Right atrium auricular region (tissue), 2 donors: ENCODE results near the gene NBL1. TPM values are rescaled to one million over a fixed set of nuclear protein-coding genes. Genes with fewer than 3 reads are reported as not detected.

Source experiments
- DNase-seq: peaks from one replicate; pipeline ENCODE4 v3.0.0-alpha.2; 2019; ENCODE audit warnings: low spot score
- H3K27ac ChIP-seq, 2 donors: fragments of 200-600 bp; sonication (generic); 1 replicate in 1 of 2; 2 replicates in 1 of 2; pipeline ENCODE4 v1.5.1; 2016 to 2019
- H3K27me3 ChIP-seq, 2 donors: fragments of 200-600 bp; sonication (generic); one replicate each; pipeline versions ENCODE4 v1.5.1 to v1.6.0; 2017 to 2019
- H3K36me3 ChIP-seq: fragments of 200-600 bp; sonication (generic); one replicate; pipeline ENCODE4 v1.5.1; 2016
- H3K4me1 ChIP-seq, 2 donors: fragments of 200-600 bp; sonication (generic); one replicate each; pipeline versions ENCODE4 v1.5.1 to v1.6.0; 2017 to 2019
- H3K4me3 ChIP-seq, 2 donors: fragments of 200-600 bp; sonication (generic); 1 replicate in 1 of 2; 2 replicates in 1 of 2; pipeline ENCODE4 v1.5.1; 2017 to 2019; ENCODE audit warnings: mild to moderate bottlenecking in 1 of 2, moderate library complexity in 1 of 2
- H3K9me3 ChIP-seq, 2 donors: fragments of 200-600 bp; sonication (generic); one replicate each; pipeline ENCODE4 v1.5.1; 2019
- total RNA-seq, 2 donors: library from RNA; depleted of rRNA; stranded (reverse); fragments of >200 nt; gene quantifications; one replicate each; pipeline ENCODE4 v1.1.0, GENCODE V29; 2016
- TF ChIP-seq, protein P1 (sequence below), 2 donors: fragments of 200-600 bp; sonication (generic); IDR thresholded peaks; one replicate each; pipeline ENCODE4 v1.5.1; 2019; ENCODE audit warnings: antibody characterized with exemption in 2 of 2

Gene NBL1, protein sequence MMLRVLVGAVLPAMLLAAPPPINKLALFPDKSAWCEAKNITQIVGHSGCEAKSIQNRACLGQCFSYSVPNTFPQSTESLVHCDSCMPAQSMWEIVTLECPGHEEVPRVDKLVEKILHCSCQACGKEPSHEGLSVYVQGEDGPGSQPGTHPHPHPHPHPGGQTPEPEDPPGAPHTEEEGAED
- total RNA-seq = 10 to 100 TPM; 19.5 to 57.2 TPM

DNA sequence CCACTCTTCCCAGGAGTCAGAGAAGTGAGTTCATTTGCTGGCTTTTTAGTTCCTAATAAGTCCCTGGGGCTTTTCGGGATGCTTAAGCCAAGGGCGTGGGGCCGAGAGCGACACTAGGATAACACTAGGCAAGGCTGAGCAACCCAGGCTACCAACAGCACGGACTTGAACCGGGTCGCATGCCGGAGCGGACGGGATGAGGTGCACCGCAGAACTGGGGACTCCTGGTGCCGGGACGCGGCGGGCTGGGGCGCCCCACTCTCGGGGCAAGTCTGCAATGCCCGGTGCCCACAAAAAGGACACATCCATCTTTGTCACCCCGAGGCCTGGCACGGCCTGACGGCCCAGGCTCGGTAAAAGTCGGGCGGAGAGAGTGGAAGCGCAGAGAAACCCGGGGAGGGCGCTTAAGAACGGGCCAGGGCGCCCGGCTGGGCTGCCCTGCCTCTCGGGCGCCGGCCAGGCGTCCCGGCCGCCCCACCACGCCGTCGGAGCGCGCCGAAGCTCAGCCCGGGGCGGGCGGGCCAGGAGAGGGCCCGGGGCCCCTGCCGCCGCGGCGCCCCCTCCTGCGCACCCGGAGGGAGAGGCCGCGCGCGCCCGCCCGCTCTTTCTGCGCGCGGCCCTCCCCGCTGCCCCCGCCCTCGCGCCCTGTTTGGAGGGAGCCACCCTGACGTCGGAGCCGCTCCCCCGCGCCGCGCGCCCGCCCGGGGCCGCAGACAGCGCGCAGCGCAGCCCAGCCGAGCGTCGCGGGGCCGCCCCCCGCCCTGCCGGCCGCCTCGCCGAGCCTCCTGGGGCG is at the start of gene NBL1:
NBL1 (plus strand) TSS at position 710 of the 793 bp plus-strand sequence. CDS start 10,720 bp downstream, outside the sequence.
- H3K27ac ChIP-seq = peak within 1 kb of the TSS; percentile 81 to 92
- no peaks in the 10 kb centered on the region for H3K9me3 ChIP-seq
- TF ChIP-seq, protein P1, sequence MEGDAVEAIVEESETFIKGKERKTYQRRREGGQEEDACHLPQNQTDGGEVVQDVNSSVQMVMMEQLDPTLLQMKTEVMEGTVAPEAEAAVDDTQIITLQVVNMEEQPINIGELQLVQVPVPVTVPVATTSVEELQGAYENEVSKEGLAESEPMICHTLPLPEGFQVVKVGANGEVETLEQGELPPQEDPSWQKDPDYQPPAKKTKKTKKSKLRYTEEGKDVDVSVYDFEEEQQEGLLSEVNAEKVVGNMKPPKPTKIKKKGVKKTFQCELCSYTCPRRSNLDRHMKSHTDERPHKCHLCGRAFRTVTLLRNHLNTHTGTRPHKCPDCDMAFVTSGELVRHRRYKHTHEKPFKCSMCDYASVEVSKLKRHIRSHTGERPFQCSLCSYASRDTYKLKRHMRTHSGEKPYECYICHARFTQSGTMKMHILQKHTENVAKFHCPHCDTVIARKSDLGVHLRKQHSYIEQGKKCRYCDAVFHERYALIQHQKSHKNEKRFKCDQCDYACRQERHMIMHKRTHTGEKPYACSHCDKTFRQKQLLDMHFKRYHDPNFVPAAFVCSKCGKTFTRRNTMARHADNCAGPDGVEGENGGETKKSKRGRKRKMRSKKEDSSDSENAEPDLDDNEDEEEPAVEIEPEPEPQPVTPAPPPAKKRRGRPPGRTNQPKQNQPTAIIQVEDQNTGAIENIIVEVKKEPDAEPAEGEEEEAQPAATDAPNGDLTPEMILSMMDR (IDR thresholded peaks at IDR 0.05) = no peak
- no peaks in the 10 kb centered on the region for H3K27me3 ChIP-seq
- H3K4me3 ChIP-seq = peak within 1 kb of the TSS; percentile 51 to 78
- no peak for DNase-seq
- no peaks in the 10 kb centered on the region for H3K36me3 ChIP-seq
- H3K4me1 ChIP-seq = peaks cover 0 to 50% of the 10 kb centered on the region in 2 donors

DNA sequence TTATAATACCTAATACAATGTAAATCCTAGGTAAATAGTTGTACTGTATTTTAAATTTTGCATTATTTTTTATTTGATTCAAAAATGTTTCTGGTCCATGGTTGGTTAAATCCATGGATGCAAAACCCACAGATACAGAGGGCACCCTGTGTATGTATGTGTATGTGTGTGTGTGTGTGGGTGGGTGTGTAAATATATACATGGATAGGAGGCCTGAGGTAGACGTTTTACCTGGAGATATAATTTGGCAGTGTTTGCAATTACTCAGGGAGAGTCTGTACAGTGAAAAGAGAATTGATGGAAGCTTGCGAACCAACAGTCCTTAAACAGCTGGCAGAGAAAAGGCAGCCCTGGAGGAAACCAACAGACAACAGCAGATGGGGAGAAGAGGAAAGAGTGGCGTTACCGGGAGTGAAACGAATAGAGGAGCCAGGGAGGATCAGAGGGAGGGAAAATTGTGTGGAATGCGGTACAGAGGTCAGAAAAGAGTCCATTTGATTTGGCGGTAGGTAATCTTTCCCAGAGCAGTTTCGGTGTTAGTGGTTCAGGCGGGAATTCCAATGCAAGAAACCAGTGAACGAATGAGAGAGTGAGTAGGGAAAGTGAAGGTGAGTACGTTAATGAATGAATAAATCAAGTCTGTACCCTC is 47.9 kb upstream of the NBL1 start:
- Histone ChIP-seq H3K27me3 (no peaks in the 10 kb centered on the region), H3K9me3 (no peaks in the 10 kb centered on the region), H3K36me3 (peaks cover 5% of the 10 kb centered on the region), H3K4me3 (peak overlapping the region; percentile 93 to 96), H3K4me1 (peaks cover 0 to 38% of the 10 kb centered on the region in 2 donors), H3K27ac (peak overlapping the region; percentile 95 to 97)
- TF ChIP-seq, protein P1 (IDR thresholded peaks at IDR 0.05) = no peak
- DNase-seq = no peak

DNA sequence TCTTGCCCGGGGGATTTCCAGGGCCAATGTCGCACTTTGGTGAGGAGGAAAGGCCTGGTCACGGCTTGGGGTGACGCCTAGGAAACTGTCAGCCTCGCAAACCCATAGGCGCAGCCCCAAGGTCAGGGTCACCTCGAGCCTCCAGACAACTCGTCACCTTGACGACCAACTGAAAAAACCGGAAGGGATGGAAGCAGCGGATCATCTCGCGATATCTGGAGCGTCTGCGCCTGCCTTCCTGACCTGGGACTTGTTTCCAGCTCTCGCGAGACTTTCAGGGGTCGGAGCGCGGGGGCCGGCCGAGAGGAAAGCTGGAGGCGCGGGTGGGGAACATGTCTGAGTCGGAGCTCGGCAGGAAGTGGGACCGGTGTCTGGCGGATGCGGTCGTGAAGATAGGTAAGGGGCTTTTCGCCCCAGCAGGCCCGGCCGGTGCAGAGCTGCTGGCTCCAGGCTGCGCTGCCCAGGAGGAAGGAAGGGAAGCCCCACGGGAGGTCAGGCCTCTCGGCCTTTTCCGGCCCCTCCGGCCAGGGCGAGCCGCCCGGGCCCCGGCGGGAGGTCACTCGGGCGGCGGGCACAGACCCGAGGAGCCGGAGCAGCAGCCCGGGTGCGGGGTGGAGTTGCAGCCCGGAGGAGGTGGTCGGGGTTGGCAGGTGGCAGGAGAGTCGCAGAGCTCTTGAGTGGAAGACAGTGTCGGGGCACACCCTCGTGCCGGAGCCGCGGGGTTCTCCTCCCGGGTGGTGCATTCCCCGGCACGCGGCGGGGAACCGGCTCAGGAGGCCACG is 47.2 kb upstream of the NBL1 start:
- no peaks in the 10 kb centered on the region for H3K9me3 ChIP-seq
- no peaks in the 10 kb centered on the region for H3K27me3 ChIP-seq
- H3K4me1 ChIP-seq = peaks cover 0 to 38% of the 10 kb centered on the region in 2 donors
- H3K27ac ChIP-seq = peak overlapping the region; percentile 95 to 97
- DNase-seq = peak; percentile 99
- H3K4me3 ChIP-seq = peak overlapping the region; percentile 93 to 96
- TF ChIP-seq, protein P1 (IDR thresholded peaks at IDR 0.05) = no peak
- peaks cover 5% of the 10 kb centered on the region for H3K36me3 ChIP-seq

DNA sequence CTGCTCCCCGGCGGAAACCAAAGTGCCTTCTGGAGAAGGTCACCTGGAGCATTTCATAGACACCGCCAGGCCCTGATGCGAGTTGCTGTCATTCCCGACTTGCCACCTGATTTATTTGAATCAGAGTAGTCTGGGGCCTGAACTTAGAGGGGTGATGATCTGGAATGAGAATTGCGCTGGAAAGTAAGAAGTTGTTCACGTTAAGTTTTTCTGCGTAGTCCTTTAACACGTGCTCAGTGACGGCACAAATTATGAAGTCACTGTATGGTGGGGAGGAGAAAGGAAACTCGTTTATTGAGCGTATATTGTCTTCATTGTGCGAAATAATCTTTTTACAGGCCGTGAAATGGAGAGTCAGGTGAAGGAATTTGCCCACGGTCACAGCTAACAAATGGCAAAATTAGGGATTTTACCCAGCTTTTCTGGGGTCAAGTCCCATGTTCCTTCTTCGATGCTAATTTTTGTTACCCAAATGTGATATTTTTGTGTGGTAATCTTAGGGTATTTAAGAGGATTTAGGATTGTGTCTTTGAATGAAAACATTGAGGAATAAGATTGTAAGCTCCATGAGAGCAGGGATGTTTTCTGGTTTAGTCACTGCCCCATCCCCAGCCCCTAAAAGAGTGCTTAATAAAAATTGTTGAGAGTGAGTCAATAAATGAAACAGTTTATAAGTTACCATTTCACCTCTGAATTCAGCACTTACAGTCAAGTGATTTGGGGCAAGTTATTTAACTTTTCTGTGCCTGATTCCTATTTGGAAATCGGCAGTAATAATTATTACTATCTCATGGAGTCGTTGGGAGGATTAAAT is 46.4 kb upstream of the NBL1 start:
- peak overlapping the region; percentile 95 to 97 for H3K27ac ChIP-seq
- H3K36me3 ChIP-seq = peaks cover 5% of the 10 kb centered on the region
- H3K9me3 ChIP-seq = no peaks in the 10 kb centered on the region
- H3K4me1 ChIP-seq = peaks cover 0 to 39% of the 10 kb centered on the region in 2 donors
- no peak for DNase-seq
- no peaks in the 10 kb centered on the region for H3K27me3 ChIP-seq
- H3K4me3 ChIP-seq = peak overlapping the region; percentile 93 to 96
- TF ChIP-seq, protein P1 (IDR thresholded peaks at IDR 0.05) = no peak

DNA sequence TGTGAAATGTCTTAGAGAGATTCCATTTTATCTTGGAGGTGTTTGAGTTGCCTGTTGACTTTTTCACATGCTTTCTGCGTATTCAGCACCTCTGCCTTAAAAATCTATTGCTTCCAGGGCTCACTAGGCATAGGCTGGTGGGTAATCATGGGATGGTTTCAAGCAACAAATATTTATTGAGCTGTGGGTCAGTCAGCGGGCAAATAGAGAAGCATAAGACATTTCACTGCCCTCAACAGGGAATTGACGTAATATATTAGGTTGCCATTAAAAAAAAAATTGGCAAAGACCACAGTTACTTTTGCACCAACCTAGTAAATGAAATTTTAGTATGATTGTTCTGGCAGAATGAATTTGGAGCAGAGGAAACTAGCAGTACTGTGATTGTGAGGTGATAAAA is 44.3 kb upstream of the NBL1 start:
- DNase-seq = no peak
- TF ChIP-seq, protein P1 (IDR thresholded peaks at IDR 0.05) = no peak
- H3K27me3 ChIP-seq = no peaks in the 10 kb centered on the region
- no peak overlapping the region for H3K4me3 ChIP-seq
- H3K4me1 ChIP-seq = peaks cover 0 to 59% of the 10 kb centered on the region in 2 donors
- no peaks in the 10 kb centered on the region for H3K9me3 ChIP-seq
- no peak overlapping the region for H3K27ac ChIP-seq
- H3K36me3 ChIP-seq = peaks cover 5% of the 10 kb centered on the region
